Testis (tissue), 3 donors: ENCODE data around the gene PSMB7. TPM values are rescaled to one million over a fixed set of nuclear protein-coding genes. Genes with fewer than 3 reads are reported as not detected.
A peak's percentile ranks its signal among the peaks of the same experiment; 100 is the strongest.

Experiments used
- DNase-seq: peaks from one replicate; pipeline ENCODE4 v3.0.0-alpha.2; 2019
- H3K27ac ChIP-seq, 2 donors: fragments of 200-600 bp; sonication (generic); one replicate each; pipeline ENCODE4 v1.5.1; 2019
- H3K27me3 ChIP-seq: fragments of 200-600 bp; sonication (generic); one replicate; pipeline ENCODE4 v1.5.1; 2019
- H3K36me3 ChIP-seq: fragments of 200-600 bp; sonication (generic); one replicate; pipeline ENCODE4 v1.5.1; 2017; ENCODE audit warnings: low read depth; ENCODE audit errors: missing control alignments
- H3K4me1 ChIP-seq: fragments of 200-600 bp; sonication (generic); one replicate; pipeline ENCODE4 v1.5.1; 2019
- H3K4me3 ChIP-seq, 2 donors: fragments of 200-600 bp; sonication (generic); one replicate each; pipeline ENCODE4 v1.5.1; 2017 to 2019
- H3K9me3 ChIP-seq: fragments of 200-600 bp; sonication (generic); one replicate; pipeline ENCODE4 v1.5.1; 2017
- POLR2A ChIP-seq: fragments of 450-650 bp; IDR thresholded peaks from one replicate; pipeline ENCODE4 v1.6.1; 2017; ENCODE audit warnings: antibody characterized with exemption, mild to moderate bottlenecking, moderate library complexity
- WGBS, 2 donors: methylation state at CpG; one replicate each; pipeline ENCODE4 v1.1.5; 2018; 5-methylcytosine and 5-hydroxymethylcytosine counted together
- intact Hi-C: fragments of 100-400 bp; cut with DNase I; formaldehyde crosslinking; loops from one replicate; pipeline ENCODE4 v1.15.1; 2023; ENCODE audit warnings: low total_unique reads
- polyA plus RNA-seq: library from polyadenylated mRNA; stranded (reverse); fragments of 350-450 nt; fragmentation: Illumina TruSeq; extraction: RNeasy Lipid Tissue Mini Kit (QIAGEN cat#74804); gene quantifications from one replicate; pipeline ENCODE4 v1.2.3, GENCODE V29; 2014; ENCODE audit warnings: low read depth, low replicate concordance; ENCODE audit not compliant: insufficient read depth
- total RNA-seq, 2 donors: library from RNA; depleted of rRNA; stranded (reverse); fragments of >200 nt; gene quantifications; one replicate each; pipeline ENCODE4 v1.2.3, GENCODE V29; 2016
- TF ChIP-seq, protein P1 (sequence below), 3 experiments: fragments of 450-650 bp in 2 of 3; fragments of 200-600 bp in 1 of 3; sonication (generic) in 1 of 3; IDR thresholded peaks; one replicate each; pipeline ENCODE4 v1.5.1; 2016 to 2019; ENCODE audit warnings: antibody characterized with exemption in 3 of 3, mild to moderate bottlenecking in 2 of 3, moderate library complexity in 1 of 3

PSMB7 gene
- total and polyA plus RNA-seq, 3 donors from 2014 or later = 156 to 310 (median 188) TPM

DNA sequence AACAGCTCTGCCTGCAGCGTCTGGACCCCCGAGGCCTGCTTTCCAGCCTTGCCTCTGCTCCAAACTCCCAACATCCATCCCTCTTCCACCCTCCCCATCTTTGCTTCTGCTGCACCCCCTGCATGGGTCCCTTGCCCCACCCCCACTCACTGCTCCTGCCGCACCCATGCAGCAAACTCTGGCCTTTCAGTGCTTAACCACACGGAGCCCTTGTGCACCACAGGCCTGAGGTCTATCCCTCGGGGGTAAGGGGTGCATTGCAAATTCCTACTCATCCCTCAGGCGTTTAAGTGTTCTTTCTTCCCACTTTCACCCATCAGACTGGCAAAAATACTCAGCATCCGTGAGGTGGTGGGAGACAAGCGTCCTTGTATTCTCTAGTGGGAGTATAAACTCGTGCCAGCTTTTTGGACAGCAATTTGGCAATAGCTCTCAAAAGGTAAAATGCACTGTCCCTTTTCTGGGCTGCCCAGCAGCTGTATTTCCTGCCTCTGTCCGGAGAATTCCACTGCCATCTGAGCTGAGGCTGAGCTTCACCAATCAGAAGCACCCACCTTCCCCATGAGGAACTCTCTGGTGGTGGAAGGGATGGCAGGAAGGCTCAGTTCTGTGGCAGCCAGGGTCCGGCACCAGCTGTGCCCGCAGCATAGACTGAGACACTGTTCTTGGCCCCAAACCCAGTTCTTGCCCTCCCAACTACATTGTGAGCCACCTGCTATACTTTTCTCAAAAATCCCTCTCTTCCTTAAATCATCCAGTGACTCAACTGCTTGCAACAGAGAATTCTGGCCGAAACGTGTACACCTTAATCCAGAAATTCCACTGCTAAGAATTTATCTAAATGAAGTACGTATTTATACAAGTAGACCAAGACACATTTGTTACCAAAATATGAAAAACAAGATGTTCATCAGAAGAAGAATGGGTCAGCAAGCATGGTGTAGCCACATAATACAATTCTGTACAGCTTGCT, 15.0 kb downstream of the PSMB7 start:
- no peak for DNase-seq
- intact Hi-C loops = no loop called here
- Histone ChIP-seq H3K36me3 (no peaks in the 10 kb centered on the region), H3K4me1 (peaks cover 10% of the 10 kb centered on the region), H3K27ac (peak overlapping the region in 1 of 2 donors; percentile 21), H3K27me3 (no peaks in the 10 kb centered on the region), H3K4me3 (no peak overlapping the region), H3K9me3 (no peaks in the 10 kb centered on the region)
- TF ChIP-seq POLR2A = no peak
- TF ChIP-seq, protein P1, sequence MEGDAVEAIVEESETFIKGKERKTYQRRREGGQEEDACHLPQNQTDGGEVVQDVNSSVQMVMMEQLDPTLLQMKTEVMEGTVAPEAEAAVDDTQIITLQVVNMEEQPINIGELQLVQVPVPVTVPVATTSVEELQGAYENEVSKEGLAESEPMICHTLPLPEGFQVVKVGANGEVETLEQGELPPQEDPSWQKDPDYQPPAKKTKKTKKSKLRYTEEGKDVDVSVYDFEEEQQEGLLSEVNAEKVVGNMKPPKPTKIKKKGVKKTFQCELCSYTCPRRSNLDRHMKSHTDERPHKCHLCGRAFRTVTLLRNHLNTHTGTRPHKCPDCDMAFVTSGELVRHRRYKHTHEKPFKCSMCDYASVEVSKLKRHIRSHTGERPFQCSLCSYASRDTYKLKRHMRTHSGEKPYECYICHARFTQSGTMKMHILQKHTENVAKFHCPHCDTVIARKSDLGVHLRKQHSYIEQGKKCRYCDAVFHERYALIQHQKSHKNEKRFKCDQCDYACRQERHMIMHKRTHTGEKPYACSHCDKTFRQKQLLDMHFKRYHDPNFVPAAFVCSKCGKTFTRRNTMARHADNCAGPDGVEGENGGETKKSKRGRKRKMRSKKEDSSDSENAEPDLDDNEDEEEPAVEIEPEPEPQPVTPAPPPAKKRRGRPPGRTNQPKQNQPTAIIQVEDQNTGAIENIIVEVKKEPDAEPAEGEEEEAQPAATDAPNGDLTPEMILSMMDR (IDR thresholded peaks at IDR 0.05) = no peak
- 45 to 55% methylated on average over 15 of the region's 15 CpGs for WGBS, 2 donors

DNA sequence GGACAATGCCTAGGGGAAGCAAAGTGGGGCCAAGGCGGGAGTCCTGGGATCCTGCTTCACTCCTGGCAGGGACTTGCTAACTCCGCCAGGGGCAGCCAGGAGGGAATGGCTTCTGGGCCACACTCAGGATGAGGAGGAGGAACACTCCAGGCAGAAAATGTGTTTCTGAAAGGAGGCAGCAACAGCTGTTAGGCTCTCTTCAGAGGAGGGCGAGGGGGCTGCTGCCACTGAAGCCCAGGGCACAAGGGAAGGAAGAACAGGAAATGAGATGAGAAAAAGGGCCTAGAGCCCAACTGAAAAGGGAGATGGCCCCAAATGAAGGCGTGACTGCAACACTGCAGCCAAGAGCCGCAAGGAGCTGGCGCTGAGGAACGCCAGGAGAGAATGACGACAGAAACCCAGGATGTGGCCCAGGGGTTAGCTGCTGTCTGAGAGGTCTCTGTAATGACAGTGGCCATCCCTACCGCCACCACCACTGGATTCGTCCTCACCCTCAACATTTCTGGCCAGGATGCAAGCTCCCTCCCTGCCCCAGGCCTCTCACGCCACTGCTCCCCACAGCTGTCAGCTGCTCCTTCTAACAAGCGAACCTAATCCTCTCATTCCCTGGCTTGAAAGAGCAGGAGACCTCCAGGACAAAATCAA, 15.8 kb downstream of the PSMB7 start:
- Histone ChIP-seq H3K9me3 (no peaks in the 10 kb centered on the region), H3K4me3 (no peak overlapping the region), H3K4me1 (peaks cover 10% of the 10 kb centered on the region), H3K36me3 (no peaks in the 10 kb centered on the region), H3K27ac (peak overlapping the region in 1 of 2 donors; percentile 21), H3K27me3 (no peaks in the 10 kb centered on the region)
- no peak for TF ChIP-seq POLR2A
- TF ChIP-seq, protein P1 (IDR thresholded peaks at IDR 0.05) = no peak
- intact Hi-C loops = no loop called here
- no peak for DNase-seq
- WGBS, 2 donors = 63 to 71% methylated on average over 9 to 12 of the region's 12 CpGs

DNA sequence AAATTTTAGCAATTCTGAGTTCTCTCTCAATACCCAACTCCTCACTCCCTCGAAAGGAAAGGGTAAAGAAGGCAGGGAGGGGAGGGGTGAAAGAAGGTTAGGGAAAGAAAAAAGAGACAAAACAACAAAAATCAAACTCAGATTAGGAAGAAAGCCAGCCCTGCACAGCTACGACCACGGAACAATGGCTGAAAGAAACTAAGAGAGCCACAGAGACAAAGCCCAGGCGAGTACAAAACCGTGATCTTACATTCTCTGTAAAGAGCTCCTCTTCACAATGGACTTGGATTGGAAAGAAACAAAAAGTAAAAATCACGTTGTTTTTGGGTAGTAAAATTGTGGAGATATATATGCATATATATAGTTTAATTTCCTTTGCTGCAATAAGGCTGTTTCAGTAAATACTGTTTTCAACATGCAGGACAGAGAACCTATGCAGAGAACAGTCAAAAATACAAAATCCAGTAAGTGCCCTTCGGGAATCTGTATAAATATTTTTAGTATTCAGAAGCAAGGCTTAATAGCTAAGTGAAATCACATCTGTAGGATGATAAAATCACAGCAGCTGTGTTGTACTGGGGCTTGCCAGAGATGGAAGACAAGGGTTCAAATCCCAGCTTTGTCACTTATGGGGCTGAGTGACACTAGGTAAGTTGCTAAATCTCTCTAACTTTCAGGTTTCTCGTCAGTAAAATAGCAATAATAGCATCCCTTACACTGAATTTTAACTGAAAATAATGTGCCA, 16.9 kb downstream of the PSMB7 start:
- no peak for DNase-seq
- Histone ChIP-seq H3K27me3 (no peaks in the 10 kb centered on the region), H3K4me3 (no peak overlapping the region), H3K9me3 (no peaks in the 10 kb centered on the region), H3K36me3 (no peaks in the 10 kb centered on the region), H3K27ac (no peak overlapping the region), H3K4me1 (peaks cover 10% of the 10 kb centered on the region)
- TF ChIP-seq, protein P1 (IDR thresholded peaks at IDR 0.05) = no peak
- no peak for TF ChIP-seq POLR2A
- intact Hi-C loops = no loop called here
- WGBS, 2 donors = 81 to 82% methylated on average over 8 of the region's 8 CpGs

GRCh38 chr9:124395826-124396225, 19.4 kb downstream of the PSMB7 start:
- H3K9me3 ChIP-seq = no peaks in the 10 kb centered on the region
- no peak for DNase-seq
- no peak overlapping the region for H3K27ac ChIP-seq
- H3K4me1 ChIP-seq = peaks cover 10% of the 10 kb centered on the region
- WGBS, 2 donors = 86 to 87% methylated on average over 4 of the region's 4 CpGs
- TF ChIP-seq POLR2A = no peak
- TF ChIP-seq, protein P1 (IDR thresholded peaks at IDR 0.05) = no peak
- intact Hi-C loops = no loop called here
- H3K27me3 ChIP-seq = no peaks in the 10 kb centered on the region
- no peaks in the 10 kb centered on the region for H3K36me3 ChIP-seq
- H3K4me3 ChIP-seq = no peak overlapping the region
